Fibroblast of villous mesenchyme (primary cell): ENCODE measurements around the gene ASB10. TPM values are rescaled to one million over a fixed set of nuclear protein-coding genes. Genes with fewer than 3 reads are reported as not detected.

Experiments used
- DNase-seq: peaks from one replicate; pipeline ENCODE4 v3.0.0-alpha.2; 2010; ENCODE audit warnings: low read depth
- H3K4me3 ChIP-seq: 2 replicates; pipeline ENCODE4 v1.5.1; 2011; ENCODE audit warnings: low read depth, mild to moderate bottlenecking, low read length
- total RNA-seq: library from RNA; depleted of rRNA; stranded (reverse); fragments of >200 nt; gene quantifications from 2 replicates; pipeline ENCODE4 v1.2.3, GENCODE V29; 2012
- TF ChIP-seq, protein P1 (sequence below): IDR thresholded peaks from 2 replicates; pipeline ENCODE4 v1.5.1; 2012; ENCODE audit warnings: low read depth, mild to moderate bottlenecking, low read length; ENCODE audit not compliant: insufficient read depth

The ASB10 gene
- total RNA-seq, 1 donor, result not detected

DNA sequence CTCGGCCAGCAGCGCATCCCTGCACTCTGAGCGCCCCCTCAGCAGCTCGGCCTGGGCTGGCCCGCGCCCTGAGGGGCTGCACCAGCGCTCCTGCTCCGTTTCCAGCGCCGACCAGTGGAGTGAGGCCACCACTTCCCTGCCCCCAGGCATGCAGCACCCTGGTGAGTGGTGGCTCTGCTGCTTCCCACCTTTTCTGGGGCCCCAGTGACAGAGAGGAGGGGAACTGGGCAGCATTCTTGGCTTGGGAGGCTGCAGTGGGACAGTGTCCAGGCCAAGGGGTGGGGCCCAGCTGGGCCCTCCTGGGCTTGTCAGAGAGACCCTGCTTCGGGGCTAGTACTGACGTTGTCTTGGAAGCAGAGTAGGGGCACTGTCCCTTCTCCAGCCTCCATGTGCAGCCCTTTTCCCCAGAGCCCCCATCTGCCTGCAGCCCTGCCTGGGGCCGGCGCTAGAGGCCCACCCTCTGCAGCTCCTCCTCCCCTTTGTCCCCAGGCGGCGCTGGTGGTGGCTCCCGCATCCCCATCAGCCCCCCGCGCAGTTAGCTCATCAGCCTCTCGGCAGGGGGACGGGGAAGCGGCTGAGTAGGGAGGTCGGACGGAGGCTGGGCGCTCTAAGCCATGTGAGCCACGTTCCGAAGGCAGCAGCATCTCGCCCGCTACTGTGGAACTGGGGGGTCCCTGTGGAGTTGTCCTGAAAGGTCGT, 48.7 kb downstream of the ASB10 start:
- DNase-seq, result no peak
- TF ChIP-seq, protein P1, sequence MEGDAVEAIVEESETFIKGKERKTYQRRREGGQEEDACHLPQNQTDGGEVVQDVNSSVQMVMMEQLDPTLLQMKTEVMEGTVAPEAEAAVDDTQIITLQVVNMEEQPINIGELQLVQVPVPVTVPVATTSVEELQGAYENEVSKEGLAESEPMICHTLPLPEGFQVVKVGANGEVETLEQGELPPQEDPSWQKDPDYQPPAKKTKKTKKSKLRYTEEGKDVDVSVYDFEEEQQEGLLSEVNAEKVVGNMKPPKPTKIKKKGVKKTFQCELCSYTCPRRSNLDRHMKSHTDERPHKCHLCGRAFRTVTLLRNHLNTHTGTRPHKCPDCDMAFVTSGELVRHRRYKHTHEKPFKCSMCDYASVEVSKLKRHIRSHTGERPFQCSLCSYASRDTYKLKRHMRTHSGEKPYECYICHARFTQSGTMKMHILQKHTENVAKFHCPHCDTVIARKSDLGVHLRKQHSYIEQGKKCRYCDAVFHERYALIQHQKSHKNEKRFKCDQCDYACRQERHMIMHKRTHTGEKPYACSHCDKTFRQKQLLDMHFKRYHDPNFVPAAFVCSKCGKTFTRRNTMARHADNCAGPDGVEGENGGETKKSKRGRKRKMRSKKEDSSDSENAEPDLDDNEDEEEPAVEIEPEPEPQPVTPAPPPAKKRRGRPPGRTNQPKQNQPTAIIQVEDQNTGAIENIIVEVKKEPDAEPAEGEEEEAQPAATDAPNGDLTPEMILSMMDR, result no peak
- no peak overlapping the region for H3K4me3 ChIP-seq

DNA sequence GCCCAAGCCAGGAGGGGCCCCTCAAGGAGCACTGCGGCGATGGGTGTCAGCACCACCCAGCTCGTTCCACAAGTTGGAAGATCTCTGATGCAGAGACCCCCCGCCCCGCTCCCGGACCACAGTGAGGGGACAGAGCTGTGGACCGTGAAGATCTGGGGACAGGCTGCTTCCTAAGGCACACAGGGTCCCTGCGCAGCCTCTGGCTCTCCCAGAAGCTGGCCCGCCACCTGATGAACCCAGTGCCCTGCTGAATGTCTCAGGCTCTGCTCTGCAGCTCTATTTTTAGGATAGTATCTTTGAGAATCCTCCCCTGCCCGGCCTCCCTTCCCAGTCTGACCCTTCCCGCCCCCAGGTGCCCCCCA, 49.3 kb downstream of the ASB10 start:
- TF ChIP-seq, protein P1, result no peak
- no peak for DNase-seq

GRCh38 chr7:151137076-151137675, 49.9 kb downstream of the ASB10 start:
- TF ChIP-seq, protein P1, result no peak
- no peak for DNase-seq
- H3K4me3 ChIP-seq, result no peak overlapping the region

More for the DNA sequence above, 49.3 kb downstream of the ASB10 start:
- H3K4me3 ChIP-seq, result no peak overlapping the region

GRCh38 chr7:151135866-151136843, 50.9 kb downstream of the ASB10 start:
- no peak for DNase-seq
- TF ChIP-seq, protein P1, result no peak
- H3K4me3 ChIP-seq, result no peak overlapping the region

DNA sequence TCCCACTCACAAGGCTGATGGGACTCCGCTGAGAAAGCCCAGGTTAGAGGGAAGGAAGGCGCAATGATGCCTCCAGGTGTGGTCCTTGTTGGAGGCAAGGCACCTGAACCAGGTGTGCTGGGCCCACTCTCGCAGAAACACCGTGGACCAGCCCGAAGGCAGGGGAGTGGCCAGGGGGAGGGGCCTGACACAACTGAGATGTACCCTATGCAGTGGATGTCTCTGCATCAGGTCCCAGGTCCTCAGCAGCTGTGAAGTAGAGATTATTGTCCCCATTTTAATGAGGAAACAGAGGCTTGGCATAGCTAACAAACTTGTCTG, 51.6 kb downstream of the ASB10 start:
- TF ChIP-seq, protein P1, result no peak
- DNase-seq, result no peak
- no peak overlapping the region for H3K4me3 ChIP-seq

GRCh38 chr7:151134743-151135524, 52.1 kb downstream of the ASB10 start:
- DNase-seq, result no peak
- TF ChIP-seq, protein P1, result no peak
- no peak overlapping the region for H3K4me3 ChIP-seq
